Activated effector memory CD4-positive, alpha-beta T cell treated with Interleukin-2 at 50 U/mL for 16 hours (primary cell): Measurements from ENCODE around the gene KCNJ16.

ENCODE experiments used
- DNase-seq: peaks from one replicate; pipeline ENCODE4 v3.0.0-alpha.2; 2020

The KCNJ16 gene

DNA sequence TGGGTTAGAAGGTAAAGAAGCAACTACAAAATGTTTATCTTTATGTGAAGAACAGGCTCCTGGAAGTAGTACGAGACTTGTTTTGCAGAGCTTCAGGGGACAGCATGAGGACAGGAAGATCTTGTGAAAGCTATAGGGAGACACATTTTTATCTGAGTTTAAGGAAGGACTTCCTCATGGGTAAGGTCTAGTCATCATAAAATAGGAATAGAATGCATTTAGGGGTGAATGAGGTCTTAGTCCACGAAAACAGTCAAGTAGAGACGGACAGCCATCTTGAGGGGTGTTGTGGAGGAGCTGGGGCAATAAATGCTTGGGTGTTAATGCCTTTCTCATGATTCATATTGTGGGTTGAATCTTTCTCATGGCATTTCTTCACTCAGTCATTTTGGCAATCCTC lies 24.3 kb downstream of the KCNJ16 start:
- DNase-seq = no peak

GRCh38 chr17:70099884-70100283 lies 24.9 kb downstream of the KCNJ16 start:
- DNase-seq = no peak

- no peak for DNase-seq
Measured at GRCh38 chr17:70100983-70101382, 26.0 kb downstream of the KCNJ16 start.

GRCh38 chr17:70102531-70102930 lies 27.5 kb downstream of the KCNJ16 start:
- DNase-seq = no peak

DNA sequence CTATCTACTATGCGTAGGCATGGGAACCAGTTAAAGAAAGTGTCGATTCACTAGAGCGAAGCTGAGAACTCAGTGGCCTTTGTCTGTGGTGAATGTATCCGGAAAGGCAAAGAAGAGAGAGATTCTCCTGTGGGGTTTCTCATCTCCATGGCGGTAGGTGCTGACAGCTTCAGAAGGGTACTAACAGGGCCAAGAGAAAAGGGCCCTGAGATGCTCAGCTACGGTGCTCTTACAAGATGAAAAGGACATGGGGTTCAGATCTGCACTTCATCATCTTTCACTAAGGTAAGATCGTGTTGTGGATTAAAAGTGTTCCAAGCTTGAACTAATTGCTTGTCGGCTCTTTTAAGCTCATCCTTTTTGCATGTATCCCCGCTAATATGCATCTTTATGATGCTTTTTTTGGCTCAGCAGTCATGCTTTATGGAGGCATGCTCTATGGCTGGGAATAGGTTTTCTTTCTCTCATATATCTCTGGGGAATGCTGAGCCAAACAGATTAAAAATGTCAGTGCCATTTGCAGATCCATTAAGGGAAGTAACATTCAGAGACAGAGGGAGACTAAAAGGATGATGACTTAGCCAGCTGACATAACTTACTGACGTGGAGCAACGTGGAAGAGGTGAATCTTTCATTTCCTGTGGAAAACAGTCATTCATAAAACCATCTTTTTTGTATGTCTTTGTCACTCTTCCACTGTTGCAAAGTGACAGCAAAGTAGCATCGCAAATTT lies 29.9 kb downstream of the KCNJ16 start:
- no peak for DNase-seq

DNA sequence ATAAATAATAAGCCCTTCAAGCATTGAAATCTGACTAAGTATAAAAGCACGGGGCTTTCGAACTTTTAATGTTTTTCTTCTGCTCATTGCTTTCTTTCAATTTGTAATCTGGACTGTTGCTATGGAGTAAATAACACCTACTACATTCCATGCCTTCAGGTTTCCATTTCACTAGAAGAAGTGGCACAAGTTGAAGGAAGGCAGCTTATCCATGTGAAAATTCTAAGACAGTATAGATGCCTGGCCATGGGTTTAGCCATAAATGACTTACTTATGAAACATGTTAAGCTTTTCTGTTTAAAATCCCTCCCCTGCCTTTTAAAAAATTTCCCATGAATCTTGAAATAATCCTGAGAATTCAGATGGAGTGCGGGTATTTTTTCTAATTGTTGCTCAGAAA lies 30.6 kb downstream of the KCNJ16 start:
- no peak for DNase-seq

GRCh38 chr17:70106551-70106950 lies 31.5 kb downstream of the KCNJ16 start:
- no peak for DNase-seq

GRCh38 chr17:70107441-70107840 lies 32.4 kb downstream of the KCNJ16 start:
- no peak for DNase-seq

DNA sequence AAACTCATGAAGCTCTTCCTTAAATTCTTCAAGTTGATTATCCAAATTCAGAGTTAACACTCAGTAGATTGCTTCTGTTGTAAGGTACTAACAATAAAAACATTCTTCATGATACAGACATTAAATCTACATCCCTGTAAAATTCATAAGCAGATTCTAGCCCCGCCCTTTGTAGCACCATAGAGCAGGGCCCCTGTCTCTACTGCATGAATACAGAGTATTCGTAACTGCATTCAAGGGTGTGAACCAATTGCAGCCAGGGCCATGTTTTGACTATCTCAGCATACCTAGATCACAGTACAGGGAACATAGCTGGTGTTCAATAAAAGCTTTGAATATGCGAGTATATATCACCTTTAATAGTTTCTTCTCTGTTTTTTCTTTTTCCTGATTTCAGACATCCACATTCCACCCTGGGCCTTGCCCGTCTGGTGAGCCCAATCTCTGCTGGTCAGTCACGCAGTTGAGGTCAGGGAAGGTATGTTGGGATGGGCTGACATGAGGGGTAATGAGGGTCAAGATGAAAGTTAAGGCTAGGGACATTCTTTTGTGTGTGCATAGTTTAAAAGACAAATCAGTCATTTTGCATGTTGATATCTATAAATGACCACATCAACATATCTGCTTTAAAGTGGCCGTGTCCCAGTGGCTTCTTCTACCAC lies 33.0 kb downstream of the KCNJ16 start:
- no peak for DNase-seq

GRCh38 chr17:70109497-70109896 lies 34.5 kb downstream of the KCNJ16 start:
- DNase-seq = no peak

DNA sequence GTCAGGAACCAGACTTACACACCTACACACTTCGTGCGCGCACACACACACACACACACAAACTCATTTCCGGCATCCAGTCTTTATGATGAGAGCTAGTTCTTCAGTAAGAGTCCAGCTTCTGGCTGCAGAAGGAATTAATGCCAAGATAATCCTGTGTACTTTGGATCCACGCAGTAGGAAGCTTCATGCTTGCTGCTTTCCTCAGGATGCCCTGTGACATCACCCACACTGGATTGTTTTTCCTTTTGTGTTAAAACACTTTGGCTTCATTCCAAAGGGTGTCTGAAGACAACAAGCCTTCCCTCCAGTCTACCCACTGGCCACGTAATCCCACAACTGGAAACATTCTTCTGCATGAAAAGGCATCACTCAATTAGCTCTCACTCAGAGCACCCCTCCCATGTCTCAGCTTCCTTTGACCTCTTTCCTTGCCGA lies 35.4 kb downstream of the KCNJ16 start:
- no peak for DNase-seq

GRCh38 chr17:70111201-70111600 lies 36.2 kb downstream of the KCNJ16 start:
- DNase-seq = no peak

DNA sequence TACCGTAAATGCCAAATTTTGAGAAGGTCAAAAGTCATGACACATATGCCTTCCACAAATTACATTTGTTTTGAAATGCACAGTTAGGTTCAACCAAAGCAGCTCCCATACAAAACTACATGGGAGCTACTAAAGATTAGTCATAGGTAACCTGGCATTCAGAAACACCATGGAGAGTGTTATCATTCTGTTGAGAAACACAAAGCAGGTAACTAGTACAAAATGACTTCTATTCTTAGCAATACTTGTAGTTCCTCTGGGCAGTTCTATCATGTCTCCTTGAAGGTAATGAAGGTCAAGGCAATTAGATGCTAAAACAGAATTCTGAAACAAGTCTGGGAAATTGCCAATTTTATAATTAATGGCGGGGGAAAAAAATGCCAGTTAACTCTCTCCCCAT lies 39.4 kb downstream of the KCNJ16 start:
- no peak for DNase-seq

DNA sequence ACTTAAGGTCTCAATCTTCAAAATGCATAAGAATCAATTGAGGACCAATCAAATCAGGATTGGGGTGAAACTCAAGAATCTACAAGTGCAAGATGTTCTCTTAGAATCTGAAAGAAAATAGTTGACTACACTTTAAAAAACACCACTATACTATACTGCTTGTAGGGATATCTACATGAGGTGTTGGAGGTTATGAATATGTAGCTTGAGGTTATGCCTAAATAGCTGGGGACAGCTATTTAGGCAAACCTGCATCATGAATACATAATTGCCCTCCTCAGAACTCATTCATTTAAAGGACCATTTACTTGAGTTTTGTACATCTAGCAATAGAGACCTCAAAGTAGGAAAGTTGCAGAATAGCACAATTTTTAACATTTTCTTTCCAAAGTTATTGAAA lies 40.1 kb downstream of the KCNJ16 start:
- no peak for DNase-seq

- no peak for DNase-seq
Measured at GRCh38 chr17:70116919-70117318, 41.9 kb downstream of the KCNJ16 start.

- DNase-seq = no peak
Measured at GRCh38 chr17:70119545-70119944, 44.5 kb downstream of the KCNJ16 start.

GRCh38 chr17:70119983-70120382 lies 45.0 kb downstream of the KCNJ16 start:
- DNase-seq = no peak

DNA sequence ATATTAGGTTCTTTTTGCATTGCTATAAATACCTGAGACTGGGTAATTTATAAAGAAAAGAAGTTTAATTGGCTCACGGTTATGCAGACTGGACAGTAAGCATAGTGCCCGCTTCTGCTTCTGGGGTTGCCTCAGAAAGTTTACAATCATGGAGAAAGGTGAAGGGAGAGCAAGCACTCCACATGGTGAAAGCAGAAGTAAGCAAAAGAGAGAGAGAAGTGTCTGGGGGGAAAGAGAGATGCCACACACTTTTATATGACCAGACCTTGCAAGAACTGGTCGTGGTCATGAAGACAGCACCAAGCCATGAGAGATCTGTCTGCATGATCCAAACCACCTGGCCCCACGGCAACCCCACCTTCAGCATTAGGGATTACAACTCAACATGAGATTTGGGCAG lies 45.4 kb downstream of the KCNJ16 start:
- DNase-seq = no peak

DNA sequence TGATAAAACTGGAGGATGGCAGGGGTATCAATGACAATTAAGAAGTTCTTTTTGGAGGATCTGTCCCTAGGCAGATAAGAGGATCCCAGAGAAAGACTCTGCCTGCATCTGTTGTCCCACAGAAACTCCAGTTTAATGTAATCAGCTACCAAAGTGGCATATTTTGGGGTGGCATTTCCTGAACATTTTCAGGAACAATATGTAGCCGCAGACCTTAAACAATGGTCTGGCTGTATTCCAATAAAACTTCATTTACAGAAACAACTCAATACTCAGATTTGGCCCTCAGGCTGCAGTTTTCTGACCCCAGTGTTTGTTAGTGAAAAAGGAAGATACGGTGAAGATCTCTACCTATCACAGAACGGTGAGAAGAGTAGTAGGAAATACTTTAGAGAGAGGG lies 46.1 kb downstream of the KCNJ16 start:
- no peak for DNase-seq

DNA sequence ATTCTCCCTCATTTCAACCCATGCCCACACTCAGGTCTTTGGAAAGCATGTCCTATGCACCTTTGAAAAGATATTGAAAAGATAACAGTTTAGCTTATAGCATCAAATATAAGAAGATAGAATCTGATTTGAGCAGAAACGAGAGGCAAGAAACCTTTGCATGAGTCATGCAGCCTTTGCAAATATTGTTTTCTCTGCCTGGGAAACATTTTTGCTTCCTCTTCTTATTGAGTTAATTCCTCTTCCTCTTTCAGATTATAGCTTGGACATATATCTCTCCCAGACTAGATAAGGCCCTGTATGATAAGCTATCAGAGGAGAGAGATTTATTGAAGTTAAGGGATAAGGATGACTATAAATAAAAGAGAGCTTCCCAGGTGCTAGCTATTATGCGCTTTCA lies 48.2 kb downstream of the KCNJ16 start:
- DNase-seq = no peak

DNA sequence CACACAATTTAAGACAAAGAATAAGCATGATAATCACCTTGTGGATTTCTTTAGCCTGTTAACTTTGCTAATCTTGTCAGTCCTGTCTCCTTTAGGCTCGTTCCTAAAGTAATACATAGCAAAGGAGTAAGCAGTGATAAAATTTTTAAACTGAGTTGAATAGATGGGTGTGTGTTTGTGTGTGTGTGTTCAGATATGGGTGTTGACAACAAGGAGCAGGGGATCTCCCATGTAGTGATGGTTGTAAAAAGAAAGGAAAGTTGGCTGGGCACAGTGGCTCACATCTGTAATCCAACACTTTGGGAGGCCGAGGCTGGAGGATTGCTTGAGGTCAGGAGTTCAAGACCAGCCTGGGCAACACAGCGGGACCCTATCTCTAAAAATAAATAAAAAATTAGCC lies 49.7 kb downstream of the KCNJ16 start:
- DNase-seq = no peak

- no peak for DNase-seq
Measured at GRCh38 chr17:70127221-70127873, 52.3 kb downstream of the KCNJ16 start.

DNA sequence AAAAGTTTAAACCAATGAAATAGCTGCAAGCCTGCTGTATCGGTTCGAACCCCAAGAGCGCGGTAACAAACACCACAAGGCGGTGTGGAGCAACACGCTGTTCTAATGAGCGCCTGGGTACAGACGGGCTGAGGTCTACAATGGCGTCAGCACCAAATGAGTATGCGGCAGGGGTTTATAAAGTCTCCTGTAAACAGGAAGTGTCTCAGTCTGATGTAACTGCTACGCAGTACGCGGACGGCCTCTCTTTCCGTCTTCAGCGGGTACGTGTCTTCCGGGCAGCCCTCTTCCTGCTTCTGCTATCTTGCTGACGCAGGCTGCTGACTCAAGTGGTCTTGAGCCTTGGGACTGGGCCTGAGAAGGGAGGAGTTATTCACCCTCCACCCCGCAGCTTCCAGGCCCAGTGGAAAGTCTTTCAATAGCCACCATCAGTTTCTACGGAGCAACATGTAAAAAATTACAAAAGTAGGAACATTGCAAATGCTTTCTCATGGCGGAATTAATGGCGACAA lies 53.8 kb downstream of the KCNJ16 start:
- no peak for DNase-seq

DNA sequence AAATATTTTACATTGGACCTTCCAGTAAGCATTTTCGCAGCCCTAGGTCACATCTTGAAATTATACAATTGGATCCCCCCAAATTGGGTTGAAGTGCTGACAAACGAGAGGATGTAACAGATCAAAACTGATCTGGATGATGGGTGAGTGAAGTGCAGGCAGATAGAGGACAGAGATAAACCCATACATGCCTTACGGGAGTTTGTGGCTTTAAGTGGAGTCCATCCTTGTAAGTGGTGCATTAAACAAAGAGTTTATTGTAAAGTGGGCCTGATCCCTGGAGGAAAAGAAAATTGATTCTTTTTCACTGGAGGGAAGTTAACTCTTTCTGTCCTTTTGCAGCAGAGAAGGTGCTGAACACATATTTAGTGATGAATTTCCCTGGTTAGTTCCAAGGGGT lies 55.3 kb downstream of the KCNJ16 start:
- no peak for DNase-seq
